ENCODE measurements around the gene CHSY1. TPM values are rescaled to one million over a fixed set of nuclear protein-coding genes. Genes with fewer than 3 reads are reported as not detected.
A peak's percentile ranks its signal among the peaks of the same experiment; 100 is the strongest.

CHSY1 gene
- total and polyA plus RNA-seq, 2 of the 13 experiments (the other 11 are each of a cell fraction or from before 2014, with no cell fraction given), result 13.3 to 13.7 TPM

- TF ChIP-seq, protein P1, sequence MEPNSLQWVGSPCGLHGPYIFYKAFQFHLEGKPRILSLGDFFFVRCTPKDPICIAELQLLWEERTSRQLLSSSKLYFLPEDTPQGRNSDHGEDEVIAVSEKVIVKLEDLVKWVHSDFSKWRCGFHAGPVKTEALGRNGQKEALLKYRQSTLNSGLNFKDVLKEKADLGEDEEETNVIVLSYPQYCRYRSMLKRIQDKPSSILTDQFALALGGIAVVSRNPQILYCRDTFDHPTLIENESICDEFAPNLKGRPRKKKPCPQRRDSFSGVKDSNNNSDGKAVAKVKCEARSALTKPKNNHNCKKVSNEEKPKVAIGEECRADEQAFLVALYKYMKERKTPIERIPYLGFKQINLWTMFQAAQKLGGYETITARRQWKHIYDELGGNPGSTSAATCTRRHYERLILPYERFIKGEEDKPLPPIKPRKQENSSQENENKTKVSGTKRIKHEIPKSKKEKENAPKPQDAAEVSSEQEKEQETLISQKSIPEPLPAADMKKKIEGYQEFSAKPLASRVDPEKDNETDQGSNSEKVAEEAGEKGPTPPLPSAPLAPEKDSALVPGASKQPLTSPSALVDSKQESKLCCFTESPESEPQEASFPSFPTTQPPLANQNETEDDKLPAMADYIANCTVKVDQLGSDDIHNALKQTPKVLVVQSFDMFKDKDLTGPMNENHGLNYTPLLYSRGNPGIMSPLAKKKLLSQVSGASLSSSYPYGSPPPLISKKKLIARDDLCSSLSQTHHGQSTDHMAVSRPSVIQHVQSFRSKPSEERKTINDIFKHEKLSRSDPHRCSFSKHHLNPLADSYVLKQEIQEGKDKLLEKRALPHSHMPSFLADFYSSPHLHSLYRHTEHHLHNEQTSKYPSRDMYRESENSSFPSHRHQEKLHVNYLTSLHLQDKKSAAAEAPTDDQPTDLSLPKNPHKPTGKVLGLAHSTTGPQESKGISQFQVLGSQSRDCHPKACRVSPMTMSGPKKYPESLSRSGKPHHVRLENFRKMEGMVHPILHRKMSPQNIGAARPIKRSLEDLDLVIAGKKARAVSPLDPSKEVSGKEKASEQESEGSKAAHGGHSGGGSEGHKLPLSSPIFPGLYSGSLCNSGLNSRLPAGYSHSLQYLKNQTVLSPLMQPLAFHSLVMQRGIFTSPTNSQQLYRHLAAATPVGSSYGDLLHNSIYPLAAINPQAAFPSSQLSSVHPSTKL (CRISPR knock-in tag; IDR thresholded peaks at IDR 0.05), result 0 out of 2 replicates have a peak, but pooled peaks have one; percentile 22
These were observed 7.6 kb downstream of the CHSY1 start (continued) for GRCh38 chr15:101244036-101244781.

DNA sequence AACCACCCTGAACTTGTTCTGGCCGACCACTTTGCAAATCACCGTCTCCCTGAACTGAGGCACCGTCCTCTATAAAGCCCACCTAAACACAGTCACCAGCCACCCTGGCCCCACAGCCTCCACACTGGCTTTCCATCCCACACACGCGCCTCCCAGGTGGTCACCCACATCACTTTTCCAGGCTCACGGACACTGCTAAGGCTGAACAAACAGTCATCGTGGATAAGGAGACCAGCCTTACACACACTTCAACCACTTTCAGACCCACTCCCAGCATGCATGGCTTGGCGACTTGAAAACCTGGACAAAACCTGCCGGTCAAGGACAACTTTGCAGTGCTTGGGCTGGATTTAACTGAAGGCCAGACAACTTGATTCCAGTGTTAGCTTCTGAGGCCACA lies 8.4 kb downstream of the CHSY1 start:
- WGBS (ENCODE audit: low lambda C conversion rate), result 89% methylated on average over 9 of the region's 9 CpGs
- peaks cover 0 to 7% of the 10 kb centered on the region in 2 experiments; a peak in 2 of 5 replicates for H3K36me3 ChIP-seq (replicated peaks in 1 of 2; ENCODE audit: control insufficient read depth in 1 of 2, insufficient read depth in 2 of 2, low read length in 2 of 2)
- in situ Hi-C loops (cut with HindIII; ENCODE audit: extremely low pct_ligation_motif_present, low pct_unique_long_range_greater_than_20kb), result no loop called here
- TF ChIP-seq ZNF326 (CRISPR knock-in tag; IDR thresholded peaks at IDR 0.05; ENCODE audit: borderline replicate concordance) (no peak), NFKBIZ (CRISPR knock-in tag; IDR thresholded peaks at IDR 0.05) (no peak), ZNF746 (CRISPR knock-in tag; IDR thresholded peaks at IDR 0.05) (no peak), ZNF549 (CRISPR knock-in tag; IDR thresholded peaks at IDR 0.05) (no peak), NFYC (CRISPR knock-in tag; IDR thresholded peaks at IDR 0.05) (no peak), HOXA9 (CRISPR knock-in tag; IDR thresholded peaks at IDR 0.05; ENCODE audit: borderline replicate concordance) (no peak), ZNF687 (CRISPR knock-in tag; IDR thresholded peaks at IDR 0.05) (0 out of 2 replicates have a peak, but pooled peaks have one; percentile 13), BRD4 (CRISPR knock-in tag; IDR thresholded peaks at IDR 0.05) (no peak), KLF13 (CRISPR knock-in tag; IDR thresholded peaks at IDR 0.05) (0 out of 2 replicates have a peak, but pooled peaks have one; percentile 49), ZNF292 (CRISPR knock-in tag; IDR thresholded peaks at IDR 0.05; ENCODE audit: borderline replicate concordance, low read depth) (no peak), HMG20A (CRISPR knock-in tag; IDR thresholded peaks at IDR 0.05; ENCODE audit: borderline replicate concordance) (no peak), ZSCAN22 (CRISPR knock-in tag; IDR thresholded peaks at IDR 0.05) (no peak)

More for the DNA sequence above, 8.4 kb downstream of the CHSY1 start:
- H3K79me2 ChIP-seq (ENCODE audit: insufficient read depth, low read length), result peaks cover 94% of the 10 kb centered on the region
- no peaks in the 10 kb centered on the region for H3K9me3 ChIP-seq (ENCODE audit: low read length)
- no TSS peak for BruUV-seq (replicated peaks)
- ATAC-seq (no peak), FAIRE-seq (no peak), DNase-seq (ENCODE audit: low spot score) (no peak)
- no peak overlapping the region for H2AFZ ChIP-seq (ENCODE audit: low read length)
- H3K9ac ChIP-seq (ENCODE audit: insufficient read depth, low read depth, low read length), result no peak overlapping the region
- peaks cover 27% of the 10 kb centered on the region for H4K20me1 ChIP-seq (ENCODE audit: insufficient read depth, low read length)
- intact Hi-C loops (cut with micrococcal nuclease; ENCODE audit: unreplicated experiment), result no loop called here
- H3K27ac ChIP-seq (ENCODE audit: extremely low read length, insufficient read depth, low read length), result peak overlapping the region; percentile 36
- ChIA-PET POLR2A (interaction anchor here (1.0 to 1.7 kb wide), 2 partner anchors 12 to 174 kb away, joined by 3 to 4 read pairs; no protein-coding TSS in a partner anchor), CTCF (ENCODE audit: low intra/inter-chr PET ratio, low total read pairs) (no interaction called here)
- H3K4me2 ChIP-seq (ENCODE audit: low read depth, low read length), result no peak overlapping the region
- H3K27me3 ChIP-seq (ENCODE audit: control insufficient read depth in 1 of 2, insufficient read depth in 2 of 2, low read length in 2 of 2), result no peaks in the 10 kb centered on the region
- H3K4me3 ChIP-seq (replicated peaks in 1 of 3; ENCODE audit: insufficient read depth in 1 of 3, low read depth in 2 of 3, low read length in 3 of 3), result no peak overlapping the region
- peaks cover 88% of the 10 kb centered on the region for H3K4me1 ChIP-seq (ENCODE audit: insufficient read depth, low read length)

Measured in HepG2 (cell line).